Islet precursor cell (in vitro differentiated cells): ENCODE data around the gene EPS8L3.

Experiments used
- DNase-seq: peaks from one replicate; pipeline ENCODE4 v3.0.0-alpha.2; 2018

The EPS8L3 gene

DNA sequence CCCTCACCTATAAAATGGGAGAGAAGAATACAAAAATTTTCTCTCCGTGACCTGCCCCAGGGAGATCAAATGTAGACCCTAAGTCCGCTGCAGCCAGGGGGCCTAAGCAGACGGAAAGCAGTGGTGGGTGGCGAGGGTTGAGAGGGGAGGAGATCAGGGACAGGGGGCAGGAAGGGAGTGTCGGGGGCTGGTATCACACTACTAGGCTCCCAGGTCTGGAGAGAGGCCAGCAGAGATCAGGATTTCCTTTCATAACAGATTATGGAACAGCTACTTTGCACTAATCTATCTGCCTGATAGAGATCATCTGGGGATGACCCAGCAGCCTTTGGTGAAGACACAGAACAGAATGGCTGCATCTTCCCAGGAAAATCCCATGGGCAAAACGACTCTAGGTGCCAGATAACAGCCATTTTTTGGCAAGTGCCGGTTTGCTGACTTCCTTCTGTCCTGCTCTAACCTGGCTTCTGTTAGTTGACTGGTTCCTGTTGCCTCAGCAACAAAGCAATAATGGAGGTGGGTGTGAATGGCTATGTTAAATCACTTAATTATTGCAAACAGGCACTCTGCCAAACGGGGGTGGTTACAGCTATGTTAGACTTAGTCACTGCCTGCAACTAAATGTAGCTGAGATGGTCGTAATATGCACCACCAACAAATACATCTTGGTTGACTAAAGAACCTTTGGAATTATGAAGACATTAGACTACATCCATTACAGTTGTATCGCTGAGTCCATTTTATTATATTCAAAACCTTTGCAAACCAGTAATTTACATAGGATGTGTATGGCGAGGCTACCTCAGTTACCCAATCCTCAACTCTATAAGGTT lies 30.0 kb upstream of the EPS8L3 start:
- peak; percentile 78 for DNase-seq

DNA sequence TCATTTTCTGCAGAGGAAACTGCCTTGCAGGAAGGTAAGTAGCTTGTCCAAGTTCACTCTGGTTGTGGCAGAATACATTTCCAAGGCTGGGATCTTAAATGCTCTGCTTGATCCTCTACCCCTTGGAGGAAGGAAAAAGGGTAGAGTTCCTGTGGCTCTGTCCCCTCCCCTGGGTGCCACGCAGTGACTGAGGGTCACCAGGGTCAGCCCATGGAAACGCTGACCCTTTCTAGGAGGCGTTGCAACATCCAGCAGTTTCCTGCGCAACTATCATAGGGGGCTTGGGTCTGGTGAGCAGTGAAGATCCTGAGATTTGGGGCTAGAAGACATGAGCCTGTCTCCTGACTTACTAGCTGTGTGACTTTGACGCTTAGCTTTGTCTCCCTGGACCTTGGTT lies 29.4 kb upstream of the EPS8L3 start:
- DNase-seq = peak; percentile 49

DNA sequence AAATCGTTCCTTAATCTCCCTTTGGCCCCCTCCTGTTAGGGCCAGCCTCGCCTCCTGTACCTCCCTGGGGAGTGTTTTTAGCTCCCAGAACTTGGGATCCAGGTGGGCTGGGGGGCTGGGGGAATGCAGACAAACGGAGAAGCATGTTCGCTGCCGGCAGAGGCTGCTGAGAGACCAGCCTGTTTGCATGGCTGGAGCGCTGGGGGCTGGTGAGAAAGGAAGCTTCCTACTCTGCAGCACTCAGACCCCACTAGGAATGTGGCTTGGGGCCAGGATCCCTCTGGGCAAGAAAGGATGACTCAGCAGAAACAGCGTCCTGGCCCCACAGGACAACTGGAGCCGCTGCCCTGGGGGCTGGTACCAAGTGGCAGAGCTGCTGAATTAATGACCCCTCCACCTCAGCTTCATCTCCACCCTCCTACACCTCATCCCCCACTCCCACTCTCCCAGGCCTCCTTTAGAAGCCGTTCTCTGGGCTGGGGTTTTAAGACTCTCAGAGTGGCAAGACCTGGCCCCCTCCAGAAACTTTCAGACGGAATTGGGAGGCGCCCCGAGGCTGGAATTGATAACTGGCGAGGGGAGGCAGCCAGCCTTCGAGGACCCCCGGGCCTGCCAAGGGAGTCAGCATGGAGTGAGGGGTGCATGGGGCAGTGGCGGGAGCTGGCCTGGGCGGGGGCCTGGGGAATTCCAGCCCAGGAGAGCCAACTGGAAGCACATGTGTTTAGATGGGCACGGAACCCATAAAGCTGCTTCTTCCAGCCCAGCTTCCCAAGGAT lies 28.5 kb upstream of the EPS8L3 start:
- DNase-seq = peak; percentile 96

DNA sequence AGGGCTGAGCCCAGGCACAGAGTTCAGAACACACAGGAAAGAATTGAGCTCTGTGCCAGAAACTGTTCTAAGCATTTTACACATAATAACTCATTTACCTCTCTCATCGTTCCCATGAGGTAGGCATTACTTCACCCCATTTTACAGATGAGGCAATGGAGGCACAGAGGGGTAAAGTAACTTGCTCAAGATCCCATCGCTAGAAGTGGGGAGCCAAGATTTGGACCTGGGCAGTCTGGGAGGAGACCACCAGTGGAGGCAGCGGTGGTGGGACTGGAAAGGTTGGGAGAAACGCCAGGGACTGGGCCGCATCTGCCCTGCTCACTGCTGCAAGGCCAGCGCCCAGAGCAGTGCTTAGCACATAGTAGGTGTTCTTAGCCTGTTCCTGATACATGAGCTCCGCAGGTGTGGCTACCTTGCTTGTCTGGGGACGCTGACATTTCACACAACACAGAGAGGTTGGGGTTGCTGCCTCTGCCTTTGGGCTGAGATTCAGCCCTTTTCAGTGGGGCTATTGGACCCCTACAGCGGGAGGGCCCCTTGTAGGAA lies 27.8 kb upstream of the EPS8L3 start:
- no peak for DNase-seq

DNA sequence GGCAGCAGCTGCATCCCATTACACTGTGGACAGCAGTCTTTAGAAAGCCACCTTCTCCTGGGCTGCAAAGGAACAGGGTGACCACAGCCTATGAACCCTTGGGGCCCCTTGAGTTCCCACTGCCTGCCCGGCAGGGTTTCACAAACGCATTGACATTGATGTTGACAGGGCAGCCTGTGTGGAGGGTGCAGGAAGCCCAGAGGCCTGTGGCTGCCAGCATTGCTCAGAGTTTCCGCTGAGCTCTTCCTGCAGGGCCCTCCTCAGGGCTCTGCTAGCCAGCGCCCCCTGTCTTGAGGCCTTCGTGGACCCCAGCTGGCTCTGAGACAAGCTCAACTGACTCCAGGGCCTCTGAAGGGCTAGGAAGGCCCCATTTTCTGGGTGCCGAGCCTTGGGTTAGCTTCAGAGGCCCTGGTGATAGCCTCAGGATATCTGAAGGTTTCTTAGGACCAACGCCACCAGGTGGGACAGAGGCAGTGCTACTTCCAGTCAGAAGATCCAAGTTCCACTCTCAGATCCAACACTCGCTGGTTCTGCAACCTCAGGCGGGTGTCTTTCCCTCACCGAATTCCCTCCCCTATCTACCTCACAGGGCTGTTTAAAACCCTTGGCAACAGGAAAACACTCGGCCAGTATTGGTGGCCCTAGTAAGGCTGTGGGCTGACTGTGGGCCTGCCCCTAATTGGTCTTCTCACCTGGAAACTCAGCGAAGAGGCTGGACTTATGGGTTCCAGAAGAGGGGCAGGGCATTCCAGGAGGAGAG lies 27.2 kb upstream of the EPS8L3 start:
- DNase-seq = peak; percentile 88

DNA sequence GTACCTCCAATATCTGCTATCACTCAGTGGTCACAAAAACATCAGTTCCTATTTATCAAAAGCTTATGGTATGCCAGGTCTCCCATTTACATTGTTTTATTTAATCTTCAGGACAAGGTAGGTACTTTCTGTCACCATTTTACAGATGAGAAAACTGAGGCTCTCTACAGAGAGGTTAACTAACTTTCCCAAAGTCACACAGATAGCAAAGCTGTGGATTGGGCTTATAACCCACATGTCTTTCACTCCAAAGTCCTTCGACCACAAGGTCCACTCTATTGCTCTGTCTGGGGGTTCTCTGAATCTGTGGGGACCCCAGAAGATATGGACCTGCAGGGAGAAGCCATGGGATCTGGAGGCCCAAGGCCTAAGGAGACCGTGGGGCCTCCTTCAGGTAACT lies 26.6 kb upstream of the EPS8L3 start:
- no peak for DNase-seq

DNA sequence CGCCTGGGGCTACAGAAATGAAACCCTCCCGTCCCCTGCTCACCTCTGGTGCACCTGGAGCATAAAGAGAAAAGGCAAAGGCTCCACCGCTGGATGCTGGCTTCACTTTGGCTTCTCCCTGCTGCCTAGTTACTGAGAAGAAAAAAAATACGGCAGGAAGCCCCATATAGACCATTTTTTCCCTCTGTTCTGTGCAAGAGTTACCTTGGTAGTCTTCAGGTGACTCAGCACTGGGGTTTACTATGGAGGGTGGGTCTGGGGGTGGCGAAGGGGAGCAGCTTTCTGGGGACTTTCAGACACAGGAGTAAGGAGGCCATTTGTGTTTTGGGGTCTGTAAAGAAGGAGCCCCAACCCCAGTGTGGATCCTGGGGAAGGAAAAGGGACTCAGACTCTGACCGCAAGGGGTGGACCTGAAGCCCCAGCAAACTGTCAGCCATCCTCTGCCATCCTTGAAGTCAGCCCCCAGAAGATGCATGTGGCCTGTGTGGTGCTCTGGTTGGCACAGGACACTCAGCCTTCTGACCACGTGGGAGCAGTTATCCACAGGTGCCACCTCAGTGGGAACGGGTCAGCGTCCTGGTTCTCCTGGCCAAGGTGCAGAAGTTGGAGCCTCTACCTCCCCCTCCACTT lies 25.9 kb upstream of the EPS8L3 start:
- no peak for DNase-seq

DNA sequence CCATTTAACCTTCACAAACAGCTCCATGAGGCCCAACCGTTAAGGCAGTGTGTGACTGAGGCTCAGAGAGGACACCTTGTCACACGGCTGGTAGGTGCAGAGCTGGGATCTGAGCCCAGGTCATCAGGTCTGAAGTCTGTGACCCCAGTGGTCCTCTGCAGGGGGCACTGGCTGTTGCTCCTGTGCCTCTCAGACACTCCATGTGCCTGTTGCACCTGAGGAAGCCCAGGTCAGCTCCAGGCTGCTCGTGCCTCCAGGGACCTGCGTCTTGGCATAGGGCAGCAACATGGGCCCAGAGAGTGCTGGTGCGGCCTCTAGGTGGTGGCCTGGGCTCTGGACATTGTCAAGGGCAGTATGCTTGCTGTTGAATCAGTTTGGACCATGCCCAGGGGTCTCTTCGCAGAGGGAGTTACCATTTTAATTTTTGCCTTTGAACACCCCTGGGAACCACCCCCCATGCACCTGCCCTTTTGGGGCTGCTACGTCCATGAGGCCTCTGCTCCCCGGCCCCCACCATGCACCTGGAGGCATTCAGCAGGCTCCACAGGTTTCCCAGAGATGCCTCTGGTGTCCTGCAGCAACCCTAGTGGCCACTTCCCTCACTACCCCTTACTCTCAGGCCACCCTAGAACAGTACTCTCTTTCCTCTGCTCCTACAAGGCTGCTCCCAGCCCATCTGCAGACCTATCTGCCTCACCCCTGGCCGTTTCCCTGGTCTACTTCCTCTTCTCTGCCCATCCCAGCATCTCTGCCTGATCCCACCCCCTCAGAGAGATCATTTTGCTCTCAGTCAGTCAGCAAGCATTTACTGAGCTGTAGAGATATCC lies 25.2 kb upstream of the EPS8L3 start:
- peak; percentile 81 for DNase-seq

DNA sequence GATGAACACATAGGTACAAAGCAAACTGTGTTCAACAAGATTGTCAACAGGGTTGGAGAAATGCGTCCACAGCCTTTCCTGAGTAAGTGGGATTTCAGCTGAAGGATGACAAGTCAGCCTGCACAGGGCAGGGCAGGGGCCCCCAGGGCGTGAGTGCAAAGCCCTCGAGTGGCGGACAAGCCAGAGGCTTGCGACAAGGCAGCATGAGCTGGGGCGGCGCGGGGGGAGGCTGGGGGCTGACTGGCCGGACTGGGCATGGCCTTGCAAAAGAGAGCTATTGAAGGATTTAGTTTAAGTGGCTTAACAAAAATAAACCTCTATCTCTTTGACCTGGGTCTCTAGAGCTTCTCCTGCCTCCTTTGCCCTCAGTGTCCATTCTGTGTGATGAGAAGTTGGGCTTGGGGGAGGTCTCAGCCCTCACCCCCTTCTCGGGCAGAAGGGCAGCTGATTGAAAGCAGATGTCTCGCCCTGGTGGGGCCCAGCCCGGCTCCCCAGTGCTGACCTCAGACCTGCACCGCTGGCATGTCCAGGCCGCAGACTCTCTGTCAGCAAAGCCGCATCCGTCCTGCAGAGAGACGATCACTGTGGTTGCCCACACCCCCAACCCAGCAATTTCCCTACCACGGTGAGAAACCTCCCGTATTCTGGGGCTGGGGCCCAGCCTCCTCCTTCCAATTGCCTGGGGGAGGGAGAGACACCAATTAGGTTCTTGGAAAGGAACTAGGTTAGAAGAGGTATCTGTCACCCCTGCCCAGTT lies 24.3 kb upstream of the EPS8L3 start:
- DNase-seq = peak; percentile 58

DNA sequence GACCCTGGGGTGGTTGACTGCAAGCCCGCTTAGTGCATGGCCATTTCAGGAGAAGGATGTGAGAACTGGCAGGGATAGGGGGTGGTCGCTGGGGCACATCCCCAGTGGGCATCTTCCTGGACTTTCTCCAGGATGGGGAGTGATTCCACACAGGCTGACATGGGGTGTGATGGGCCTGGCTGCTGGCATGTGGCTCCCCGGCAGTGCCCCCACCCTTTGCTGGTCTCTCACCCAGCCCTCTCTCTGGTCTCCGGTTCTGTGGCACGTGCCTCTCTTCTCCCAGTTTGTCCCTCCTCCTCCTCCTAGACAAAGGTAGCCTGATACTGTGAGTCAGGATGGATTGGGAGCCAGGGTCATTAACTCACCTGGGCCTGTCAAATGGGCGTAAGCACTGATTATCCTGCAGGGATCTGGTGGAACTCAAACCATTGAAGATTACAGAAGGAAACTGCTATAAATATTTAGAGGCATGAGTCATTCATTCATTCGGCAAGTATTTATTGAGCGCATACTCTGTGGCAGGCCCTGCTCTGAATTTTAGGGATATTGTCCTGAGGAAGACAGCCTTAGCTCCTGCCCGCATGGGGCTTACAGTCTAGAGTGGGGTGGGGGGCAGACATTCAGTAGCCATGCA lies 23.6 kb upstream of the EPS8L3 start:
- peak; percentile 28 for DNase-seq

DNA sequence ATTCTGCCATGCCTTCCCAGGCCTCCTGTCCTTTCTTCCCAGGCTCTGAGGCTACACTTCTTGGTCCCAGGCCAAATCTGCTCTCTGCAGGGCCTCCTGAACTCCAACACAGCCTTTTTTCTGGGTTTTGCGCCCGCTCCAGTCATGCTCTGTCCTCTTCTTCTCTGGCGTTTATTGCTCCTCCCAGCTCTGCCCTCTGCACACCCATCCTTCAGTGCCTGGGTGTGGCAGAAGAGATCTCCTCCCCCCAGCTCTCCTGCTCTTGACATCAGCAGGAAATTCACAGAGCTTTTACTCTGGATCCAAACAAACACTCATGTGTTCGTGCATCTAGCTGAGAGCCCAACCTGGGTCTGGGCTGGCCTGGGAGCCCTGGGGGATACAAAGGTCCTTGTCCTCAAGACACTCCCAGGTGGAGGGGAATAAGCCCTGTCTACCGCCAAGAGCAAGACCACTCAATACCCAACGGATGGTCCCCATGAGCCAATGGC lies 22.9 kb upstream of the EPS8L3 start:
- peak; percentile 47 for DNase-seq

DNA sequence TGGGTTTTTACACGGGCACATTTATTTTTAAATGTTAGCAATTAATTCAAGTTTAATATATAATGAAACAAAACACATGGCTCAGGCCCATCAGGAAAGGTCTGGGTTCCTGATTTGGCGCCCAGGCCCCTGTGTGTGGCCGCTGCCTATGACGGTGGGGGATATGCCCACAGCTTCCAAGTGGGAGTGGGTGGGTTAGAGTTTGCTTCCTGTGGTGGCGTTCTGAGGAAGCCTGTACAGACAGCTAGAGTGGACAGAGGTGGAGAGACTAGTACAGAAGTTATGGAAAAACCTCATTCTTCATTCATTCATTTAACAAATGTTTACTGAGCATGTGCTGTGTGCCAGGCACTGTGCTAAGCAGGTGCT lies 22.4 kb upstream of the EPS8L3 start:
- peak; percentile 24 for DNase-seq

DNA sequence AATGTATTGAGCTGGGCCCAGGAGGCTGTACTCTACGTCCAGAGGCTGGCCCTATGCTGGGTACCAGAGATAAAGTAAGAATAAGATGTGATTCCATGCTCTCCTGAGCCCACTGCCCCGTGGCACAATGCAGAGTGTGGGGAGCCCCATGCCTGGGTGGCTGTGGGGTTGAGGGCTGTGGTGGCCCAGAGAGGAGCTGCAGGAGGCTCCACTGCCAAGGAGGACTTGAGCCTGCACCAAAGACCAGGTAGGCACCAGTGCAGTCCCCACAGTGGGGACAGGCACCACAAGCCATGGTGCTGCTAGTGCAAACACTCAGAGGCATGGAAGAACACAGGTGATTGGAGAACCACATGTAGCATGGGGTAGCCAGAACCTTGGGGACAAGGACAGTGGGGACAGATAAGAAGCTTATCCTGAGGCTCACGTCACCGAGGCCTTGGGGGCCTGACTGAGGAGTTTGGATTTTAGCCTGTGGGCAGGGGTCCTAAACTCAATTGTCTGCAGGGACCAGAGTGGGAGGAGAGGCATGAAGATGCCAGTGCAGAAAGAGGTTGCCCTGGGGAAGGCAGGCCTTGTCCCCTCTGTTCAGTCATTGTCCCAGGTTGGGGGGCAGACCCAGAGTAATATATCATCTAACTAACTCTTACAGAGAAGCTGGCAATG lies 21.9 kb upstream of the EPS8L3 start:
- DNase-seq = peak; percentile 41

DNA sequence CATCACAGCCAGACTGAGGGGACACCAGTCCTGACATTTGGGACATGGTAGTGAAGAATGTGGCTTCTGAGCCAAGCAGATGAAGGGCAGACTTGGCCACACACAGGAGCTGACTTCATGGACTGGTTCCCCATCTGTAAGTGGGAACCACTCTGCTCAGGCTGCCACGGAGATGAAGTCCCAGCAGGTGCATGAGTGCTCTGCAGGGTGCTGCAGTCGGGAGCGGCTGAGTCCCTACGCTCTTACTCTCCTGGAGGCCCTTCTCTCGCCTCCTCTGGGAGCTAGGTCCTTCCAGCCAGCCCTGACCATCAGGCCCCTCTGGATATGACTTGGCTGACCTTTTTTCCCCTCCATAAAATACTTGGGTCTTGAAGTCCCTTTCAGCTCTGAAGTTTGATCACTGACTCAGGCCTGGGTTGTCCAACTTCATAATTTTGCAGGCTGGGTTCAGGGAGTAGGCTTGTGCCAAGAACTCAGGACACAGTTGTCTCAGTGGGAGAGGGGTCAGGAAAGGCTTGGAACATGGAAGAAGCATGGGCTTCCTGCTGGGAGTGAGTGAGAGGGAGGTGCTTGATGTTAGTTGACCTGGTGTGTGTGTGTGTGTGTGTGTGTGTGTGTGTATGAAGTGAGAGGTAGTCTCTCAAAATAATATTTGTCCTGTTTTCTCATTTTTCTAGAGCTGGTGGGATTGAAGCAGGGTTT lies 21.0 kb upstream of the EPS8L3 start:
- peak; percentile 52 for DNase-seq

DNA sequence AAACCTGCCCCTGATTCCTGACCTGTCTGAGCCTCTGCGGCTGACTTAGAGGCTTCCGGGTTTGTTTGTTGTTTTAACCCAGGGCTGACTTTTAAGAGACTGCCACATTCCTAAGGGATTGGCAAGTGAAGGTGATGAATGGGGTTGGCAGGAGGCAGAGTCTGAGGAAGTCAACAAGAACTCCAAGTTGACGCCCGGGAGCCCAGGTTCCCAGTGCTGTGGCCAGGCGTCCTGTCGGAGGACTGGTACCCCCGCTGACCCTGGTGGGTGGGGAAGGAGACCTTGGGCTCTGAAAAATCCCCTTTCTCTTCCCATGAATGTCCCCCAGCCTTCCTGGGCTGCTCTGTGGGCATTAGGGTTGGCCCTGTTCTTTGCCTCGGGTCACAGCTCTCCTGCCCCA lies 19.7 kb upstream of the EPS8L3 start:
- DNase-seq = peak; percentile 87

DNA sequence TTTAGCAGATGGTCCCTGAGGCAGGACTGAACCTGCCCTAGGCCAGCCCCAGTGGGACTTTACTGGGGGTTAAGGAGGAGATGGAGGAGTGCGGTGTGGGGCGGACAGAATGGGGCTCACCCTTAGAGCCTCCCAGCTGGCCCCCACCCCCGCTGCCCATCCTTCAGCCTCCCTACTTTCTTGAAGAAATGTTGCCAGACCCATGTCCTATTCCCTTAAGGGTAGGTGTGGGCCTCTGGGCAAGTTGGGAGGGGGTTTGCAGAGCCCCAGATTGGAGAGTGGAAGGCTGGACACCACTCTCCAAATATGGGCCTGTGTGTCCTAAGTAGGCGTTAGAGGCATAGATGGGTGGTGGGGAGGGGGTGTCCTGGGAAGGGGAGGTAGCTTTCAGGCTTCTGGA lies 19.2 kb upstream of the EPS8L3 start:
- no peak for DNase-seq

DNA sequence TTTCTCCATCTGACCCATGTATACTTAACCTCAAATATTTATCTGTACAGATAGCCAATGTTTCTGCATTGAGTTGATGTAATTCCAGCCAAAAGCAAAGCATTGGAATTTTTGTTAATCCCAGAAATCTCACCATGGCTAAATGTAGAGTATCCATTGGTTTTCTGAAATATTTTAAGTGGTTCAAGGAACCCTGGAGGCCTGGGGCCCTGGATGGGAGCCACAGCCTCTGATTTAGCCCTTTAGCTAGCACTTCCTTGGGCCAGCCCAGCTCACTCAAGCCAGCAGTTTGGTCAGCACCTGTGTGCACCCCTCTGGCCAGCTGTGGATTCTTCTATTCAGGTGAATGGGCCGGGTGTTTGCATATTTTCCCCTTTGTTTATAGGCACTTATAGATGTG lies 18.8 kb upstream of the EPS8L3 start:
- DNase-seq = no peak

DNA sequence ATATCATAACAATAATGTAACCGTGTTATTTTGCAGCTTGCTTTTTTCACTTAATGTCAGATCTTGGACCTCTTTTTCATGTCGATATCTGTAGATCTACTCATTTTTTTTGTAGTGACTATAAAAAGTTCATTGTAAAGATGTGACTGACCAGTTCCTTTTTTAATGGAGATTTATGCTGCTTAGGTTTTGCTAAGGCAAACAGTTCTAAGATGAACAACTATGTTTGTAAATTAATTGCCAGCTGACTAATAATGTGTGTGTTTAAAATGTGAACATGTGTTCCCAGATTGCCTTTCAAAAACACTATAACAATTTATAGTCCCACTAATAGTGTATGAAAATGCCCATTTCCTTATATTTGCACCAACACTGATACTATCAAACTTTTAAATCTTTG lies 18.1 kb upstream of the EPS8L3 start:
- DNase-seq = no peak

DNA sequence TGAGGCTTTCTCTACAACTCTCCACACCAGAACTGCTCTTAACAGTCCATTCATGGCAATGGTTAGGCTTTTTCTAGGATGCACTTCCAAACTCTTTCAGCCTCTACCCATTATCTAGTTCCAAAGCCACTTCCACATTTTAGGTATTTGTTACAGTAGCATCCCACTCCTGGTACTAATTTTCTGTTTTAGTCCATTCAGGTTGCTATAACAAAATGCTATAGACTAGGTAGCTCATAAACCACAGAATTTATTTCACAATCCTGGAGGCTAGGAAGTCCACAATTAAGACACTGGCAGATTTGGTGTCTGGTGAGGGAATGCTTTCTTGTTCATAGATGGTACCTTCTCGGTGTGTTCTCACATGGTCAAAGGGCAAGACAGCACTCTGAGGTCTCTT lies 17.3 kb upstream of the EPS8L3 start:
- DNase-seq = no peak
